Brain microvascular endothelial cell (primary cell): Measurements from ENCODE around the gene LRRK1.

Experiments used
- DNase-seq: peaks from one replicate; pipeline ENCODE4 v3.0.0-alpha.2; 2020
- H3K27ac ChIP-seq: fragments of 250-450 bp; sonication (Bioruptor Pico); 2 replicates; pipeline ENCODE4 v1.5.1; 2020; ENCODE audit warnings: mild to moderate bottlenecking, moderate library complexity
- H3K27me3 ChIP-seq: fragments of 250-450 bp; sonication (Bioruptor Pico); replicated peaks from 2 replicates; pipeline ENCODE4 v1.5.1; 2020; ENCODE audit warnings: mild to moderate bottlenecking
- H3K36me3 ChIP-seq: fragments of 250-450 bp; sonication (Bioruptor Pico); replicated peaks from 2 replicates; pipeline ENCODE4 v1.5.1; 2020; ENCODE audit warnings: mild to moderate bottlenecking
- H3K4me3 ChIP-seq: 2 replicates; pipeline ENCODE4 v1.5.1; 2011; ENCODE audit warnings: low read depth, mild to moderate bottlenecking, control low read depth, low read length, moderate library complexity
- CTCF ChIP-seq: IDR thresholded peaks from 2 replicates; pipeline ENCODE4 v1.5.1; 2011; ENCODE audit warnings: low read depth, mild to moderate bottlenecking, moderate library complexity, low read length, control low read depth, inconsistent platforms; ENCODE audit errors: missing control alignments
- in situ Hi-C: cut with HindIII; loops from 2 replicates; pipeline ENCODE4 v1.10.0; 2017; ENCODE audit warnings: low sequenced_read_pairs, low pct_ligation_motif_present

Gene LRRK1

GRCh38 chr15:100934166-100934565, 15.0 kb downstream of the LRRK1 start:
- H3K27ac ChIP-seq, result no peak overlapping the region
- TF ChIP-seq CTCF, result no peak
- H3K36me3 ChIP-seq, result no peaks in the 10 kb centered on the region
- in situ Hi-C loops, result no loop called here
- H3K27me3 ChIP-seq, result no peaks in the 10 kb centered on the region
- no peak overlapping the region for H3K4me3 ChIP-seq
- no peak for DNase-seq

GRCh38 chr15:100934726-100935125, 15.6 kb downstream of the LRRK1 start:
- no peaks in the 10 kb centered on the region for H3K36me3 ChIP-seq

GRCh38 chr15:100937171-100937570, 18.0 kb downstream of the LRRK1 start:
- Histone ChIP-seq H3K4me3 (no peak overlapping the region), H3K27ac (no peak overlapping the region), H3K27me3 (no peaks in the 10 kb centered on the region), H3K36me3 (no peaks in the 10 kb centered on the region)
- in situ Hi-C loops, result no loop called here
- no peak for DNase-seq
- no peak for TF ChIP-seq CTCF

More at GRCh38 chr15:100934726-100935125, 15.6 kb downstream of the LRRK1 start:
- DNase-seq, result peak; percentile 18
- TF ChIP-seq CTCF, result peak; percentile 46
- H3K27me3 ChIP-seq, result no peaks in the 10 kb centered on the region
- H3K4me3 ChIP-seq, result no peak overlapping the region
- in situ Hi-C loops, result no loop called here
- H3K27ac ChIP-seq, result no peak overlapping the region

GRCh38 chr15:100939791-100940190, 20.6 kb downstream of the LRRK1 start:
- DNase-seq, result no peak

GRCh38 chr15:100940767-100941379, 21.7 kb downstream of the LRRK1 start:
- TF ChIP-seq CTCF, result no peak
- Histone ChIP-seq H3K4me3 (no peak overlapping the region), H3K36me3 (no peaks in the 10 kb centered on the region), H3K27me3 (no peaks in the 10 kb centered on the region), H3K27ac (no peak overlapping the region)
- in situ Hi-C loops, result no loop called here
- no peak for DNase-seq

More at GRCh38 chr15:100939791-100940190, 20.6 kb downstream of the LRRK1 start:
- TF ChIP-seq CTCF, result no peak
- Histone ChIP-seq H3K27ac (no peak overlapping the region), H3K4me3 (no peak overlapping the region), H3K27me3 (no peaks in the 10 kb centered on the region), H3K36me3 (no peaks in the 10 kb centered on the region)
- in situ Hi-C loops, result no loop called here

GRCh38 chr15:100941536-100941935, 22.4 kb downstream of the LRRK1 start:
- Histone ChIP-seq H3K36me3 (no peaks in the 10 kb centered on the region), H3K27me3 (no peaks in the 10 kb centered on the region), H3K4me3 (no peak overlapping the region), H3K27ac (no peak overlapping the region)
- no peak for TF ChIP-seq CTCF
- DNase-seq, result no peak
- in situ Hi-C loops, result no loop called here
